NK-92 (cell line): ENCODE data around the gene MAGEA3.
"Not testable (repeated sequence)": the region's sequence is repeated elsewhere in the genome, so short reads cannot be mapped to it uniquely, and the experiment has no call there.

Source experiments
- DNase-seq: peaks from one replicate; lab custom pipeline; 2025; ENCODE audit not compliant: unreplicated experiment; lab: John Stamatoyannopoulos, UW

The MAGEA3 gene

GRCh38 chrX:152735860-152736511 lies 37.4 kb downstream of the MAGEA3 start:
- DNase-seq = no peak

- not testable (repeated sequence) for DNase-seq
These were observed 37.9 kb downstream of the MAGEA3 start for GRCh38 chrX:152736528-152736927.

GRCh38 chrX:152738560-152738959 lies 40.0 kb downstream of the MAGEA3 start:
- no peak for DNase-seq
